ENCODE results near the gene RTL10. TPM values are rescaled to one million over a fixed set of nuclear protein-coding genes. Genes with fewer than 3 reads are reported as not detected.

The RTL10 gene
- total and polyA plus RNA-seq, 2 of the 8 experiments (the other 6 are each of a cell fraction or from before 2014, with no cell fraction given): 11.5 to 18.8 TPM

DNA sequence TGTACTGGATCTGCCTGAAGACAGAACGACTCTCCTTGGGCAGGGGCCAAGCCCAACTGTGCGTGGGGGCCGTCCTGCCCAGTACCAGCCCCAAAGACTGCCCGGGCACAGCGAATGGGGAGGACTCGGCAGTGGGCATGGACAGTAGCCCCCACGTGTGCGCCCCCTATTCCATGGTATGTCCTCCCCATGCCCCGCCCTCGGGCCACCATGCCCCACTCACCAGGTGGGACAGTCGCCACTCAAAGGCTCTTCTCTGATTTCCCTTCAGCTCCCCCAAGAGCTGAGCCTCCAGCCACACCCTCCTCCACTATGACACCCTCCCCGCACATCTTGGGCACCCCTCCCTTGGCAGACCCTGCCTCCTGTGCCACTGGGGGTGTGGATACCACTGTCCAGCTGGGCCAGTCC, 43.5 kb downstream of the RTL10 start:
- Histone ChIP-seq H2AFZ (ENCODE audit: low read length) (no peak overlapping the region), H3K14ac (ENCODE audit: insufficient read length) (no peak overlapping the region), H3K79me2 (ENCODE audit: control insufficient read depth in 1 of 2, insufficient read depth in 2 of 2, low read length in 2 of 2) (no peaks in the 10 kb centered on the region), H3K4me3 (ENCODE audit: extremely low read depth in 1 of 4, insufficient read depth in 2 of 4, low read depth in 3 of 4, low read length in 4 of 4) (no peak overlapping the region), H3K36me3 (ENCODE audit: control insufficient read depth in 2 of 4, insufficient read depth in 4 of 4, low read length in 3 of 4) (no peaks in the 10 kb centered on the region), H3K56ac (replicated peaks; ENCODE audit: insufficient read length, low read depth, low read length) (no peak overlapping the region), H4K91ac (replicated peaks; ENCODE audit: insufficient read length, low read length) (no peak overlapping the region), H3K9me3 (ENCODE audit: insufficient read depth in 2 of 2, low read depth in 1 of 2, low read length in 1 of 2) (no peaks in the 10 kb centered on the region), H2AK5ac (ENCODE audit: low read depth, low read length) (no peak overlapping the region), H3K4me2 (ENCODE audit: insufficient read depth in 1 of 2, low read depth in 2 of 2, low read length in 2 of 2) (no peak overlapping the region), H3K27me3 (replicated peaks in 1 of 4; ENCODE audit: control insufficient read depth in 3 of 4, extremely low read depth in 1 of 4, insufficient read depth in 3 of 4, low read length in 3 of 4) (no peaks in the 10 kb centered on the region), H4K5ac (ENCODE audit: insufficient read length, low read depth, low read length) (no peak overlapping the region), H2BK5ac (ENCODE audit: low read depth, low read length) (no peak overlapping the region), H3K18ac (ENCODE audit: extremely low read depth, low read length) (no peak overlapping the region), H4K20me1 (replicated peaks in 1 of 2; ENCODE audit: control insufficient read depth in 1 of 2, insufficient read depth in 2 of 2, low read length in 2 of 2) (peaks cover 0 to 3% of the 10 kb centered on the region in 2 experiments), H3K4me1 (replicated peaks in 1 of 4; ENCODE audit: control insufficient read depth in 3 of 4, insufficient read depth in 4 of 4, low read length in 3 of 4) (no peaks in the 10 kb centered on the region; a peak in 1 of 7 replicates), H3K9ac (replicated peaks in 1 of 4; ENCODE audit: extremely low read depth in 1 of 4, low read depth in 3 of 4, low read length in 3 of 4) (no peak overlapping the region), H3K23ac (ENCODE audit: insufficient read length) (no peak overlapping the region), H3K79me1 (ENCODE audit: low read depth, low read length) (no peaks in the 10 kb centered on the region), H2BK120ac (replicated peaks; ENCODE audit: low read depth, low read length) (no peak overlapping the region), H4K8ac (ENCODE audit: extremely low read depth, insufficient read depth, low read length) (no peak overlapping the region), H2BK12ac (ENCODE audit: low read depth, low read length) (no peak overlapping the region), H2BK20ac (ENCODE audit: low read length) (no peak overlapping the region), H3K23me2 (ENCODE audit: low read depth, low read length) (no peaks in the 10 kb centered on the region), H3K27ac (ENCODE audit: low read depth, low read length) (no peak overlapping the region), H2BK15ac (ENCODE audit: low read length) (no peak overlapping the region), H3K4ac (replicated peaks; ENCODE audit: insufficient read length, low read depth, low read length) (no peak overlapping the region)
- peak in 1 of 2 experiments; percentile 39 for DNase-seq (ENCODE audit: low read depth in 1 of 2, low spot score in 2 of 2)
- FAIRE-seq: no peak
- ChIA-PET POLR2A (ENCODE audit: partially characterized antibody) (no interaction called here), CTCF (ENCODE audit: partially characterized antibody) (interaction anchor here (0.6 to 3.2 kb wide), 8 partner anchors 10 to 102 kb away, joined by 3 to 14 read pairs (median 4); no protein-coding TSS in a partner anchor)
- TF ChIP-seq SIX5 (IDR thresholded peaks at IDR 0.05; ENCODE audit: low read depth, low read length) (no peak), BACH1 (IDR thresholded peaks at IDR 0.05; ENCODE audit: low read length) (no peak), GABPA (IDR thresholded peaks at IDR 0.05; ENCODE audit: borderline replicate concordance, insufficient read depth, low read length) (no peak), CBX5 (IDR thresholded peaks at IDR 0.05; ENCODE audit: low read depth, low read length) (no peak), BRCA1 (IDR thresholded peaks at IDR 0.05; ENCODE audit: low read depth, low read length) (no peak), EGR1 (IDR thresholded peaks at IDR 0.05; ENCODE audit: borderline replicate concordance, low read depth, low read length) (no peak), TCF12 (IDR thresholded peaks at IDR 0.05; ENCODE audit: low read depth, low read length) (no peak), MAFK (IDR thresholded peaks at IDR 0.05; ENCODE audit: low read depth, low read length) (no peak)
- 78% methylated on average over 11 of the region's 12 CpGs; no CpG with 5 or more reads in 1 of the 2 experiments for WGBS, 2 experiments (ENCODE audit: extremely low coverage in 1 of 2, insufficient coverage in 1 of 2, insufficient read length in 1 of 2, insufficient replicate concordance in 2 of 2, low coverage in 1 of 2, low lambda C conversion rate in 2 of 2, missing lambda C conversion rate in 1 of 2)
